ENCODE results near the gene LMO2. TPM values are rescaled to one million over a fixed set of nuclear protein-coding genes. Genes with fewer than 3 reads are reported as not detected.

LMO2 gene
- total RNA-seq, 6 experiments from 2014 or later = 3.6 to 7.6 (median 4.9) TPM

DNA sequence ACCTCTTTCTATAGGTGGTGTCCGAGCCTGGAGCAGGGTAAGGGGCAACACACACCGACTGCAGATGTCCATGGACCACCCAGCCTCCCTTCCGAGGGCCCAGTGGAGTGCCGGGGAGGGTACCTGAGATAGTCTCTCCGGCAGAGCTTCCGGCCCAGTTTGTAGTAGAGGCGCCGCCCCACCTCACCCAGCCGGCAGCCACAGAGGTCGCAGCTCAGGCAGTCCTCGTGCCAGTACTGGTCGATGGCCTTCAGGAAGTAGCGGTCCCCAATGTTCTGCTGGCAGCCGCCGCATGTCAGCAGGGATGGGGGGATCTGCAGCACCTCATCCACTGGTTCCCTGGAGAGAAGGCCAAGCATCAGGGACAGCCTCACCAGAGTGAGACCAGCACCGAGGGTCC, 27.4 kb downstream of the LMO2 start:
- intact Hi-C loops (cut with DNase I) = loop anchor here in 1 of 2 donors (5.0 kb wide), 1 partner anchor 128 kb away; no protein-coding TSS in a partner anchor
- peaks cover 0 to 3% (median 0%) of the 10 kb centered on the region in 4 donors for H3K36me3 ChIP-seq
- ATAC-seq (peak in 2 of 4 donors; percentile 5 to 21), DNase-seq (no peak)
- WGBS (ENCODE audit: insufficient coverage, low coverage, low lambda C conversion rate, missing lambda C conversion rate) = 60% methylated on average over 1 of the region's 16 CpGs
- no peaks in the 10 kb centered on the region for H3K27me3 ChIP-seq
- TF ChIP-seq, protein P1, sequence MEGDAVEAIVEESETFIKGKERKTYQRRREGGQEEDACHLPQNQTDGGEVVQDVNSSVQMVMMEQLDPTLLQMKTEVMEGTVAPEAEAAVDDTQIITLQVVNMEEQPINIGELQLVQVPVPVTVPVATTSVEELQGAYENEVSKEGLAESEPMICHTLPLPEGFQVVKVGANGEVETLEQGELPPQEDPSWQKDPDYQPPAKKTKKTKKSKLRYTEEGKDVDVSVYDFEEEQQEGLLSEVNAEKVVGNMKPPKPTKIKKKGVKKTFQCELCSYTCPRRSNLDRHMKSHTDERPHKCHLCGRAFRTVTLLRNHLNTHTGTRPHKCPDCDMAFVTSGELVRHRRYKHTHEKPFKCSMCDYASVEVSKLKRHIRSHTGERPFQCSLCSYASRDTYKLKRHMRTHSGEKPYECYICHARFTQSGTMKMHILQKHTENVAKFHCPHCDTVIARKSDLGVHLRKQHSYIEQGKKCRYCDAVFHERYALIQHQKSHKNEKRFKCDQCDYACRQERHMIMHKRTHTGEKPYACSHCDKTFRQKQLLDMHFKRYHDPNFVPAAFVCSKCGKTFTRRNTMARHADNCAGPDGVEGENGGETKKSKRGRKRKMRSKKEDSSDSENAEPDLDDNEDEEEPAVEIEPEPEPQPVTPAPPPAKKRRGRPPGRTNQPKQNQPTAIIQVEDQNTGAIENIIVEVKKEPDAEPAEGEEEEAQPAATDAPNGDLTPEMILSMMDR (IDR thresholded peaks at IDR 0.05) = no peak
- H3K27ac ChIP-seq = no peak overlapping the region
- peaks cover 0 to 16% (median 0%) of the 10 kb centered on the region in 4 donors for H3K4me1 ChIP-seq
- no peaks in the 10 kb centered on the region for H3K9me3 ChIP-seq
- H3K4me3 ChIP-seq = no peak overlapping the region

DNA sequence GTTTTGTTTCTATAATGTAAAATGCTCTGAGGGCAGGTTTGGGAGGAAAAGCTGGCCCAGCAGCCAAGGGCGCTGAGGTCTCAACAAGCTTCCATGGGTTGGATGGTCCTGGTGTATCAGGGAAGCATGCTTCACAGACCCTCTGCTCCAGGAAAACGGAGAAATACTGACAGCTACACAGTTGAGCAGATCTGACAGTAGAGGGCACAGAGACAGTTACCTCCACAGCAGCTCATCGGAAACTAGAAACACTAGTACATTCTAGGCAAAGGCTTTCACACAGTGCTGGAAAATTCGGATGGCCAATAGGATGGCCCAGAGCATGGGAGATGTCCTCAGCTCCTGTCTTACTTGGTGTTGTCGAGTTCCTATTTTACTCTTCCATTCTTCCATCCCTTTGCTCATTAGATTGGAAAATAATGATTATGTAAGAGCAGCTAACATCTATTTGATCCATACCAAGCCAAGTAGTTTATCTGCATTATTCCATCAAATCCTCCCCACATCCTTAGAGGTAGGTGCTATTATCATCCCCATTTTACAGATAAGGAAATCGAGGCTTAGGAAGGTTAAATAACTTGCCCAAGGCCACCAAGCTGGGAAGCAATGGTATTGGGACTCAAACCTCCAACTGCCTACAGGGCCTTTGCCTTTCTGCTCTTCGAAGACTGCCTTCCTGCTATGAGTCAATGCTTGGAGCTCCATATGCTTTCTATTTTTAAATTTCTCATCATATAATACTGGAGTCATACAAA, 28.3 kb downstream of the LMO2 start:
- DNase-seq (no peak), ATAC-seq (no peak)
- intact Hi-C loops (cut with DNase I) = loop anchor here in 1 of 2 donors (5.0 kb wide), 1 partner anchor 129 kb away; no protein-coding TSS in a partner anchor
- Histone ChIP-seq H3K27ac (no peak overlapping the region), H3K27me3 (no peaks in the 10 kb centered on the region), H3K36me3 (peaks cover 0 to 3% (median 0%) of the 10 kb centered on the region in 4 donors), H3K9me3 (no peaks in the 10 kb centered on the region), H3K4me3 (no peak overlapping the region), H3K4me1 (peaks cover 0 to 11% (median 0%) of the 10 kb centered on the region in 4 donors)
- no peak for TF ChIP-seq POLR2A (IDR thresholded peaks at IDR 0.05)
- TF ChIP-seq, protein P1 (IDR thresholded peaks at IDR 0.05) = no peak
- WGBS (ENCODE audit: insufficient coverage, low coverage, low lambda C conversion rate, missing lambda C conversion rate) = 62% methylated on average over 7 of the region's 7 CpGs

DNA sequence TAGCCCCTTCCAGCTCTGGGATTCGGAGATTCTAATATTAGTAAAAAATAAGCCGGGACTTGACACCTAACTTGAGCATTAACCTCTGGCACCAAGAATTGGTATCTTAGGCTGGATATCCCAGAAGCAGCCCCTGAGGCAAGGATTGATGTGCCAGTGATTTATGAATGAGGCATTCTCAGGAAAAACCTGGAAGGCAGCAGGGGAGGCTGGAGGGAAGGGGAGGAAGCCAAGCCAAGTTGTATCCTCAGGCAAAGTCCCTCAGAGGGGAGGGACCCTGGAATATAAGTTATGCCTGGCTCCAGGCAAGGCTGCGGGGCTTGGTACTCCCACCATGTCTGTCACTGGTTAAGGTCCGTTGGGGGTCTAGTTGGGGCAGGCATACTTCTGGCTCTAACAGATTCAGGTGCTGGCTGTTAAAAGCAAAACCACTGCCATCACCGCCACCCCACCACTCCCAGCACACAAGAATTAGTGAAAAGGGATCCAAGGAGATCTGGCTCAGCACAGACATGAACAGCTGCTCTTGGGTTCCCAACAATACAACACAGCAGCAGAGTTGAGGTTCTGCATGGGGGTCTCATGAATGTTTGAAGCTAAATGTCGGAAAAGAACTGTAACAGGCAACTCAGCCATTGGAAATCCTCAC, 29.8 kb downstream of the LMO2 start:
- Histone ChIP-seq H3K9me3 (no peaks in the 10 kb centered on the region), H3K27ac (no peak overlapping the region), H3K4me1 (peaks cover 0 to 11% (median 0%) of the 10 kb centered on the region in 4 donors), H3K36me3 (peaks cover 0 to 3% (median 0%) of the 10 kb centered on the region in 4 donors), H3K4me3 (no peak overlapping the region), H3K27me3 (no peaks in the 10 kb centered on the region)
- no peak for ATAC-seq
- 77% methylated on average over 3 of the region's 6 CpGs for WGBS (ENCODE audit: insufficient coverage, low coverage, low lambda C conversion rate, missing lambda C conversion rate)
- intact Hi-C loops (cut with DNase I) = loop anchor here in 1 of 2 donors (5.0 kb wide), 1 partner anchor 130 kb away; no protein-coding TSS in a partner anchor
- no peak for TF ChIP-seq POLR2A (IDR thresholded peaks at IDR 0.05)
- TF ChIP-seq, protein P1 (IDR thresholded peaks at IDR 0.05) = no peak
- DNase-seq = no peak

DNA sequence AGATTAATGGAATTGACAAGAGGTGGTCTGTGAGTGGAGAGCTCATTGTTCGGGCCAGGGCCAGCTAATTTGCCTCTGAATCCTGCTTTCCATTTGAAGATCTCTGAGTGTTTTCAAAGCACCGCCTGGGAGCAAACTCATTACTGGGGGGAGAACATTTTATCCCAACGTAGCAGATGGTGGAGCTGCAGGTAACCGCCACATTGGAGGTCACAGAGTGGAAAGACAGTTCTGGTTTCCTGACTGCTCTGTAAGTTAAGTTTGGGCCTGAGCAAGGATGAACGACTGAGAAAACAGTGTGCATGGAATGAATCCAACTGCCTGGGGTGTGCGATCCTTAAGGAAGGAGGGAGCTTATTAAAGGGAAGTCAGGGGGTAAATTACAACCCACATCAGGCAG, 30.5 kb downstream of the LMO2 start:
- ATAC-seq (no peak), DNase-seq (no peak)
- intact Hi-C loops (cut with DNase I) = loop anchor here in 1 of 2 donors (5.0 kb wide), 1 partner anchor 131 kb away; no protein-coding TSS in a partner anchor
- H3K36me3 ChIP-seq = peaks cover 0 to 3% (median 0%) of the 10 kb centered on the region in 4 donors
- 62% methylated on average over 6 of the region's 6 CpGs for WGBS (ENCODE audit: insufficient coverage, low coverage, low lambda C conversion rate, missing lambda C conversion rate)
- H3K27ac ChIP-seq = no peak overlapping the region
- no peaks in the 10 kb centered on the region for H3K27me3 ChIP-seq
- TF ChIP-seq POLR2A (IDR thresholded peaks at IDR 0.05) = no peak
- TF ChIP-seq, protein P1 (IDR thresholded peaks at IDR 0.05) = no peak
- H3K4me3 ChIP-seq = no peak overlapping the region
- peaks cover 0 to 11% (median 0%) of the 10 kb centered on the region in 4 donors for H3K4me1 ChIP-seq
- no peaks in the 10 kb centered on the region for H3K9me3 ChIP-seq

Data from right lobe of liver (tissue), 6 donors.